ENCODE data around the gene CIRBP. TPM values are rescaled to one million over a fixed set of nuclear protein-coding genes. Genes with fewer than 3 reads are reported as not detected.

CIRBP gene
- total RNA-seq, 1 experiment from 2014 or later: 263 TPM

DNA sequence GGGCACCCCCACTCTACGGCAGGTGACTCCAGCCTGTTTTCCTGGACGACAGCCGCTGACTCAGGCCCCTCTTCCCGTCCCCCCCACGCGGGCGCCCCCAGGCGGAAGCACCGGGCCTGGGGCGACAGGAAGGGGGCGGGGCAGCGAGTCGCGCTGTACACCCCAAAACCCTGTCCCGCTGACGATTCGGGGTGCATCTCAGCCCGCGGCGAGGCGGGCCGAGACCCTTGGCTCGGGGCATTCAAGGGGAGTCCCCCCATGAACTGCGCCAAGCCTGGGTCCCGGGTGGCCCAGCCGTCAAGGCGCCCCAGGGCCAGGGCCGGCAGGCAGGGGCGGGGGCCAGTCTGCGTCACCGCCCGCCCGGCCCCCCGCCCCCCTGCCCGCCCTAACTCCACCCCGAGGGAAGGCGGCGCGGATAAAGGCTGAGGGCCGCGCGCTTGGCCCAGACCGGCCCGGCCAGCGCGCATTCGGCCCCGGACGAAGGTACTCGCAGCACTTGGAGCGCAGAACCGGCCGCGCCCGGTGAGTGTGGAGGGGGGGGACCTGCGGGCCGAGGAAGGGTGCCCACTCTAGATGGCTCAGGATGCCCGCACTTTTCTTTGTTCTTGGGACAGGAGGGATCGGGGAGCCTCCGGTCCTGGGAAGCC is 20.9 kb upstream of the CIRBP start, which contains the start of gene MIDN:
Gene MIDN, plus strand, starts transcription at position 445 of the 647 bp plus-strand sequence. CDS start 1,714 bp downstream, outside the sequence.
- Histone ChIP-seq H3K27me3 (ENCODE audit: insufficient read depth, low read length) (no peaks in the 10 kb centered on the region), H3K4ac (ENCODE audit: low read depth, low read length) (no peak within 1 kb of the TSS; the same call in 1 of the 2 replicates), H4K91ac (ENCODE audit: insufficient read length, low read depth, low read length) (no peak within 1 kb of the TSS), H3K56ac (ENCODE audit: insufficient read length, low read depth, low read length) (no peak within 1 kb of the TSS), H3K9me3 (ENCODE audit: control insufficient read depth, low read depth, low read length) (no peaks in the 10 kb centered on the region), H3K79me2 (ENCODE audit: insufficient read depth, low read length) (peaks cover 11% of the 10 kb centered on the region; the same call in 1 of the 2 replicates), H3K4me2 (ENCODE audit: insufficient read depth, insufficient read length, low read length) (peak within 1 kb of the TSS; percentile 4), H4K20me1 (ENCODE audit: control insufficient read depth, insufficient read depth, insufficient read length) (no peaks in the 10 kb centered on the region), H3K23ac (ENCODE audit: insufficient read length, low read depth, low read length) (no peak within 1 kb of the TSS), H3T11ph (ENCODE audit: low read length) (no peak within 1 kb of the TSS), H3K27ac (ENCODE audit: insufficient read length, low read depth, low read length) (no peak within 1 kb of the TSS), H2BK120ac (ENCODE audit: low read depth, low read length, poor library complexity, severe bottlenecking) (peak within 1 kb of the TSS; percentile 64), H2BK5ac (ENCODE audit: insufficient read length, low read length) (no peak within 1 kb of the TSS), H3K79me1 (ENCODE audit: insufficient read depth, low read depth, low read length, poor library complexity, severe bottlenecking) (no peaks in the 10 kb centered on the region), H2AK5ac (ENCODE audit: insufficient read length, low read length) (no peak within 1 kb of the TSS), H3K23me2 (ENCODE audit: insufficient read length, low read depth, low read length, poor library complexity, severe bottlenecking) (peaks cover 12% of the 10 kb centered on the region), H3K14ac (ENCODE audit: insufficient read depth, low read length) (peak within 1 kb of the TSS; percentile 90; the same call in 1 of the 2 replicates), H3K9ac (ENCODE audit: extremely low read depth, insufficient read length, low read length) (peak within 1 kb of the TSS; percentile 59), H2BK20ac (ENCODE audit: low read depth, low read length, poor library complexity, severe bottlenecking) (no peak within 1 kb of the TSS), H2BK12ac (ENCODE audit: insufficient read length, low read depth, low read length) (no peak within 1 kb of the TSS), H4K8ac (replicated peaks; ENCODE audit: insufficient read length, low read depth, low read length) (no peak within 1 kb of the TSS), H3K18ac (ENCODE audit: insufficient read length, low read depth, low read length) (peak within 1 kb of the TSS; percentile 94), H2BK15ac (ENCODE audit: low read depth, low read length) (no peak within 1 kb of the TSS; the same call in 1 of the 2 replicates), H3K4me1 (ENCODE audit: insufficient read depth, low read length) (no peaks in the 10 kb centered on the region; the same call in 1 of the 2 replicates), H4K5ac (ENCODE audit: insufficient read length, low read depth, low read length) (no peak within 1 kb of the TSS), H2AFZ (ENCODE audit: low read length) (no peak within 1 kb of the TSS)
- WGBS (ENCODE audit: extremely low coverage, insufficient read length, low lambda C conversion rate): no CpG with 5 or more reads among the region's 60 CpGs
- Mint-ChIP-seq H3K9me3 (no peaks in the 10 kb centered on the region), H3K4me1 (peaks cover 2 to 18% of the 10 kb centered on the region in 2 experiments), H3K36me3 (ENCODE audit: insufficient read depth in 1 of 3, low read depth in 3 of 3) (peaks cover 4 to 20% (median 8%) of the 10 kb centered on the region in 3 experiments; a peak in 6 of 7 replicates), H3K27ac (peak within 1 kb of the TSS; percentile 82 to 96 (median 95); a peak in 5 of 7 replicates), H3K27me3 (ENCODE audit: low read depth) (no peaks in the 10 kb centered on the region), H3K4me3 (peak within 1 kb of the TSS; percentile 81 to 88)
- TF ChIP-seq CTCF (conservative IDR thresholded peaks at IDR 0.05): peak; percentile 63
- DNase-seq: peak; percentile 86
